Aorta (tissue), 5 donors: ENCODE measurements around the gene ST6GALNAC2. TPM values are rescaled to one million over a fixed set of nuclear protein-coding genes. Genes with fewer than 3 reads are reported as not detected.
"Not testable (repeated sequence)": the region's sequence is repeated elsewhere in the genome, so short reads cannot be mapped to it uniquely, and the experiment has no call there.

ENCODE experiments used
- ATAC-seq: fragments of 200-7000 bp; cut with Tn5 transposase; one replicate; pipeline ENCODE4 v1.9.1; 2022; ENCODE audit warnings: moderate library complexity; ENCODE audit not compliant: low FRiP score
- DNase-seq, 2 donors: peaks; one replicate each; pipeline ENCODE4 v3.0.0-alpha.2; 2020
- H3K27ac ChIP-seq, 2 donors: one replicate each; pipeline ENCODE4 v1.5.1; 2013; ENCODE audit warnings: low read length in 2 of 2, mild to moderate bottlenecking in 2 of 2, moderate library complexity in 2 of 2, control low read depth in 1 of 2, inconsistent platforms in 1 of 2, low read depth in 1 of 2
- H3K27me3 ChIP-seq, 2 donors: one replicate each; pipeline ENCODE4 v1.6.1; 2013; ENCODE audit warnings: control low read depth in 1 of 2, low read length in 1 of 2, mild to moderate bottlenecking in 1 of 2, moderate library complexity in 1 of 2; ENCODE audit not compliant: insufficient read depth in 2 of 2, control insufficient read depth in 1 of 2
- H3K36me3 ChIP-seq, 2 donors: one replicate each; pipeline ENCODE4 v1.6.1; 2013; ENCODE audit warnings: control low read depth in 1 of 2, low read length in 1 of 2, mild to moderate bottlenecking in 1 of 2; ENCODE audit not compliant: insufficient read depth in 2 of 2, control insufficient read depth in 1 of 2
- H3K4me1 ChIP-seq, 2 donors: one replicate each; pipeline ENCODE4 v1.6.1; 2013; ENCODE audit warnings: low read length in 2 of 2, control low read depth in 1 of 2, mild to moderate bottlenecking in 1 of 2, moderate library complexity in 1 of 2; ENCODE audit not compliant: insufficient read depth in 2 of 2, control insufficient read depth in 1 of 2
- H3K4me3 ChIP-seq, 2 donors: one replicate each; pipeline ENCODE4 v1.5.1; 2013; ENCODE audit warnings: low read length in 2 of 2, control low read depth in 1 of 2, mild to moderate bottlenecking in 1 of 2
- H3K9me3 ChIP-seq: one replicate; pipeline ENCODE4 v1.6.1; 2013; ENCODE audit warnings: mild to moderate bottlenecking, low read length; ENCODE audit not compliant: control insufficient read depth
- WGBS, 2 donors: extraction: QIAGEN DNeasy Blood & Tissue Kit; methylation state at CpG; one replicate each; pipeline ENCODE4 v1.1.7; 2013; 5-methylcytosine and 5-hydroxymethylcytosine counted together
- intact Hi-C, 2 donors: fragments of 100-400 bp; cut with DNase I; formaldehyde crosslinking; loops; one replicate each; pipeline versions ENCODE4 v1.14.2 to v1.15.0; 2022
- polyA plus RNA-seq, 2 donors: library from polyadenylated mRNA; stranded (reverse); fragments of 200-250 nt; gene quantifications; one replicate each; pipeline ENCODE4 v1.2.3, GENCODE V29; 2013
- total RNA-seq, 2 donors: library from RNA; stranded (reverse); fragmentation: NEBNext Ultra II Directional; extraction: Animal tissue kit (Norgen Biotek cat#: 25700); gene quantifications; one replicate each; pipeline ENCODE4 v1.2.1, GENCODE V29; 2021
- donor health status: healthy with polysubstance abuse.
- donor health status: Bipolar disorder and iron deficiency.
- donor health status: DM: no; HTN: no; CAD: no.
- donor health status: DM: no; HTN: no; CAD: no.
- donor health status: DM: yes; HTN: yes; CAD: no.

The ST6GALNAC2 gene
- total and polyA plus RNA-seq, 4 donors: 2.0 to 7.6 (median 2.5) TPM; not detected in 1

DNA sequence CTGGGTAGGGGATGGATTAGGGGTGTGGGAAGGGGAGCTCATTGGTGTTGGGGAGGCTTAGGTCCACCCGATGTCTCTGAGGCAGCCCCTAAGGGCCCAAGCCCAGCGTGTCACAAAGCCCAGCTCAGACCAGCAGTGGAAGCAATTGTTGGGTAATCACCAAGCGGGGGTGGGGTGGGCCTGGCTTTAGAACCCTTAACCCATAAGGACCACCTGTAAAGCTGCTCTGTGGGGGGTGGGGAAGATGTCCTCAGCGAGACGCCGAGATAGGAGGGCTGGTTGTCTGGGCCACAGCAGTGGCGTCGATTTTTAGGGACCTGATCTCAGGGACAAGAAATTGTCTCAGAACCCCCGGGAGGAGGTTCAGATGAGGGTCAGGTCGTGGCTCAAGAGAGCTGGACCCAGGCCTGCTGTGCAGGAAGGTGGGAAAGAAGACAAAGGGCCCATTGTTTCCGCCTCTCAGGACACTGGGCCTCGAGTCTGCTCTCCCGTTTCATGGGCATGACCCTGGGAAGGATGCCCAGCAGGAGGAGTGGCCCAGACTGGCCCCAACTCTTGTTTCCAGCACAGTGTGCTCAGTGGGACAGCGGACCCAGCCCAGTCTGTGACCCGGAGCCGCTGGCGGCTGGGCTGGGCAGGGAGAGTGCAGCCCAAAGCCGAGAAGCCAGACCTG, 15.9 kb downstream of the ST6GALNAC2 start:
- WGBS, 2 donors: 62 to 63% methylated on average over 18 of the region's 18 CpGs
- H3K27me3 ChIP-seq: no peaks in the 10 kb centered on the region
- DNase-seq: peak in 1 of 2 donors; percentile 44
- H3K4me1 ChIP-seq: no peaks in the 10 kb centered on the region
- H3K27ac ChIP-seq: no peak overlapping the region
- intact Hi-C loops: no loop called here
- H3K36me3 ChIP-seq: peaks cover 0 to 1% of the 10 kb centered on the region in 2 donors
- ATAC-seq: peak; percentile 22
- H3K4me3 ChIP-seq: no peak overlapping the region
- H3K9me3 ChIP-seq: peaks cover 1% of the 10 kb centered on the region

DNA sequence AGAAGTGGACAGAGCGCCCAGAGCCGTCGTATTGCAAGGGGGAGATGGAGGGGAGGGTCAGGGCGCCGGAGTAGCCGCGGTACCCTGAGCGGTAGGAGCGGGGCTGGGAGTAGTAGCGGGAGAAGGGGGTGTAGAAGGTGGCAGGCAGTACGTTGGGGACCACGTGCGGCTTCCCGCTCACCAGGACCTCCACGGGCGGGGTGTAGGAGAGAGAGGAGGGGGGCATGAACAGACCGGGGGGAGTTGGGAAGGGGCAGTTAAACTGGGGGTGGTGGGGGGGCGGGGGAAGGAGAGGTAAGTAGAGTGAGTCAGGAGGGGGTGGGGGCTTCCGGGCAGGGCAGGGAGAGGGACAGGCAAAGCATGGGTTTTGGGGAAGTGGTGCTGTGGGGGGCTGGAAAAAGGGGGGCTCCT, 16.8 kb downstream of the ST6GALNAC2 start:
- Histone ChIP-seq H3K9me3 (peaks cover 1% of the 10 kb centered on the region), H3K4me1 (no peaks in the 10 kb centered on the region), H3K36me3 (peaks cover 0 to 1% of the 10 kb centered on the region in 2 donors), H3K27ac (no peak overlapping the region), H3K27me3 (no peaks in the 10 kb centered on the region), H3K4me3 (no peak overlapping the region)
- DNase-seq (no peak), ATAC-seq (no peak)
- 22 to 23% methylated on average over 17 to 19 of the region's 19 CpGs for WGBS, 2 donors
- intact Hi-C loops: no loop called here

DNA sequence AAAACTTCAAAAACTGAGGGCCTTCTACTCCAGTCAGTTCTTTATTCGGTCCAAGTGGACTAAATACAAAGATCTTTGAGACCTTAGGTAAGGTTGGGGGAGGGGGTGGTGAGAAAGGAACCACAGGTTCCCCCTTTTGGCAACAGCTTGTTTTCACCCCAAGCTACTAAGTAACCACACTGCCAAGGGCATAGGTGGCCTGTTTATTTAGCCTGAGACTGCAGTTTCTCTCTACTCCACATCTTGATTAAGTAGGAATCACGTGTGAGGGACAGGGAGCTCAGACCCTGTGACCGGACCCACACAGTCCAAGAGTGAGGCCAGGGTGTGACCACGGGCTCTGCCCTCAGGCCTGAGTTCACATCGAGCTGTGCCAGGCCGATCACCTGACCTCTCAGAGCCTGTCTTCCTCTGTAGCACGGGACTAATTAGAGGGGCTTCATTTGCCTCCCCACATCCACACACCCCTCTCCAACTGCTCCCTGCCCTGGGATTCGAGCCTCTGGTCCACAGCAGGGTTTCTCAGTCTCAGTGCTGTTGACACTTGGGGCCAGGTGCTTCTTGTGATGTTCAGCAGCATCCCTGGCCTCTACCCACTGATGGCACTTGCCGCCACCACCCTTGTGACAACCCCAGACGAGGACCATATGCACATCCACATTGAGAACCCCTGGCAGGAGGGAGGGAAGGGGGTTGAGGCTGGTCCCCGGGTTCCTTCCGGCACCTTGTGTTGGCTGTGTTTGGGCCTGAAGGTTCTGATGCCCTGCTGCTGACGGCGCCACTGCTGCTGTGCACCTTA, 17.8 kb downstream of the ST6GALNAC2 start:
- Histone ChIP-seq H3K4me3 (no peak overlapping the region), H3K4me1 (no peaks in the 10 kb centered on the region), H3K36me3 (peaks cover 0 to 1% of the 10 kb centered on the region in 2 donors), H3K27me3 (no peaks in the 10 kb centered on the region), H3K27ac (no peak overlapping the region), H3K9me3 (peaks cover 1% of the 10 kb centered on the region)
- peak; percentile 23 for ATAC-seq
- 73 to 76% methylated on average over 14 of the region's 14 CpGs for WGBS, 2 donors
- DNase-seq: no peak
- intact Hi-C loops: no loop called here

DNA sequence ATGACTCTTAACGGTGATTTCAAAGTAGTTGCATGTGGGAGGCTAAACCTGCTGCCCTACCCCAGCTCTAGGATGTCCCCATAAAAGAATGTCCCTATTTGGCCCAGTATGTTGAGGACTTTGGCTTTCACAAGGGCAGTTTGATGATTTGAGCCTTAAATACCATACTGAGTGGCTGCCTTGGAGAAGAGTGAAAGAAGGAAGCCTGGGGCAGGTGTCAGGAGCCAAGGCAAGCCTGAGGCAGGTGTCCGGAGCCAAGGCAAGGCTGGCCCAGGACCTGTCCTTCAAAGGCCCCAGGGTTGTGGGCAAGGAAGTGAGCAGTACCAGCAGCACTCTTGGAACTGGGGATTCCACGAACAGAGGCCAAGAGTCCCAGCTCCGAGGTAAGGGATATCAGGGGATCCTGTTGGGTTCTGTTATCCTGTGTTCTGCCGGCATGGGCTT, 18.6 kb downstream of the ST6GALNAC2 start:
- no peak overlapping the region for H3K4me3 ChIP-seq
- no peak for ATAC-seq
- whole genome bisulfite sequencing, 2 donors: 65 to 75% methylated on average over 5 of the region's 5 CpGs
- DNase-seq: no peak
- peaks cover 0 to 1% of the 10 kb centered on the region in 2 donors for H3K36me3 ChIP-seq
- intact Hi-C loops: no loop called here
- H3K9me3 ChIP-seq: peaks cover 1% of the 10 kb centered on the region
- H3K4me1 ChIP-seq: no peaks in the 10 kb centered on the region
- no peak overlapping the region for H3K27ac ChIP-seq
- no peaks in the 10 kb centered on the region for H3K27me3 ChIP-seq

DNA sequence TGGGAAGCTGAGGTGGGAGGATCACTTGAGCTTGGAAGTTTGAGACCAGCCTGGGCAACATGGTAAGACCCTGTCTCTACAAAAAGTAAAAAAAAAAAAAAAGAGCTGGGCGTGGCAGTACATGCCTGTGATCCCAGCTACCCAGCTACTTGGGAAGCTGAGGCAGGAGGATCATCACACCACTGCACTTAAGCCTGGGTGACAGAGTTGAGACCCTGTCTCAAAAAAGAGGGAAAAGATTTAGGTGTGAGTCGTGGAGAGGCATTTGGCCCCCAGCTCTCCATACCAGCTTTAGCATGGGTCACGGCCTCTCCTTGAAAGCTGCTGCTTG, 19.1 kb downstream of the ST6GALNAC2 start:
- peaks cover 1% of the 10 kb centered on the region for H3K9me3 ChIP-seq
- DNase-seq (no peak), ATAC-seq (no peak)
- H3K4me3 ChIP-seq: no peak overlapping the region
- WGBS, 2 donors: 93 to 97% methylated on average over 3 of the region's 3 CpGs
- H3K27ac ChIP-seq: no peak overlapping the region
- H3K27me3 ChIP-seq: no peaks in the 10 kb centered on the region
- intact Hi-C loops: no loop called here
- peaks cover 0 to 1% of the 10 kb centered on the region in 2 donors for H3K36me3 ChIP-seq
- no peaks in the 10 kb centered on the region for H3K4me1 ChIP-seq

DNA sequence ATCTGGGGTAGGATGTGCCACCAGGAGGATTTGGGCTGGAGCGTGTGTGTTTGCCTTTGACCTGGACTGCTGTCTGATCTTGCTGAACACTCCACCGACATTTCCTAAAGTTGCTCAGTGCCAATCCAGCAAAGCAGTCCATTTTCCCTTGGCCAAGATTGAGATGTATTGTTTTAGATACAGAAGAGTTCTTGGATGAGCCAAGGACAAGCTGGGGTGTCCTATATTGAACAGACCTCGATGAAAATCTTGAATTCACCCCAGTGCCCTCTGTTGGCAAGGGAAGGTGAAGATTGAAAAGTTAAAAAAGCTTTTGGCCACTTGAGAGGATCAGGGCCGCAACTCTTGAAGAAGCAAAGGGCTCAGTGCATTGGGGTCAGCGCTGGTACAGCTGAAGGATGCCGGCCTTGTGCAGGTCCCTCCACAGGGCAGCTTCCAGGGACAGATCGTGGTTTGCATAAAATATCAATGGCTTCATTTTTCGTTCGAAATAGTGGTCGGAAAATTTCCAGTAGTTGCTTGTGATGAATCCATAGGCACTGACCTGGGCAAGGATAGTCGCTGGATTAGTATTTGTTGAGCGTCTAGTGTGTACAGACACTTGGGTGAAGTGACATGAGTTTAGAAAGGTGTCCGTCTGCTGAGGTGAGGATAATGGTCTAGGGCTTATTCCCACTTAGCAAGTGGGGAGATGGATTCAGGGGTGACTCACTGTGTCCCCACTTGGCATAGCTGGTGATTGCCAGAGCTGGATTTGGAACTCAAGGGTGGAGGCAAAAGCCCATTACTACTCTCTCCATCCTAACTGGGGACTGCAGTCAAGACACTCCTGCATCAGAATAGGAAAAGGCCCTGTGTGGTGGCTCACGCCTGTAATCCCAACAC, 19.7 kb downstream of the ST6GALNAC2 start:
- no peak for ATAC-seq
- 92 to 94% methylated on average over 14 of the region's 14 CpGs for WGBS, 2 donors
- H3K4me1 ChIP-seq: no peaks in the 10 kb centered on the region
- no peak overlapping the region for H3K4me3 ChIP-seq
- intact Hi-C loops: no loop called here
- peaks cover 1% of the 10 kb centered on the region for H3K9me3 ChIP-seq
- H3K27me3 ChIP-seq: no peaks in the 10 kb centered on the region
- DNase-seq: no peak
- peaks cover 0 to 3% of the 10 kb centered on the region in 2 donors for H3K36me3 ChIP-seq
- H3K27ac ChIP-seq: no peak overlapping the region

DNA sequence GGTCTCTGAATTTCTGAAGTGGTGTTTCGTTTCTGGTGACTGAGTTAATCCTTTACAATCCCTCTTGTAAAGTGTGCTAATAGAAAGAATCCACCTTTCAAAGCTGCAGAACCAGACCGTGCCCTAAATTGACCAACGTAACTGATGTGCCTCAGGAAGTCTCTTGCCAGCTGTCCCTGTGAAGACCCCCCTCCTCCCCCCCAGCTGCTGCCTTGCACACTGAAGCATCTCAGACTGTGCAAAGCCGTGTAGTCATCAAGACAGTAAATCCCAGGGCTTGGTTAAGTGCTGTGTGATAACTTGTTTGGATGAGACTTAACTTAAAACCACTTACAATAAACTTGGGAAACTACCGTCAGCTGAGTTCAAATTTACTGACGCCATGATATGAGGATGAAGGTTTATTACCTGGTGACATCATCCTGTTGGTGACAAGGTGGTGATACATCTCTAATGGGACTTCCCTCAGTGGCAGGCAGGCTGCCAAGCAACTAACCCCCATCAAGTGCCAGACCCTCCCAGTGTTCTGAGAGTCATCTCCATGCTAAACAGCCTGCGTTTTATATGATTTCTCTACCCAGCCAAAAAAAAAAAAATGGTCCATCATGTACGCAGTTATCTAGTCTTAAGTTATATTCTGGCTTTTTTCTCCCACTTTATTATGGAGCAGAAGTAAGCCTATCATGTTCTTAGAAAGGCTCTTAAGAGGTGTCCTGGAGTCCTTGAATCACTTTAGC, 20.5 kb downstream of the ST6GALNAC2 start:
- H3K4me3 ChIP-seq, H3K27ac ChIP-seq, H3K27me3 ChIP-seq, H3K36me3 ChIP-seq, intact Hi-C loops, H3K4me1 ChIP-seq, H3K9me3 ChIP-seq, ATAC-seq, DNase-seq: not testable (repeated sequence)
- 72 to 79% methylated on average over 8 of the region's 8 CpGs for WGBS, 2 donors

DNA sequence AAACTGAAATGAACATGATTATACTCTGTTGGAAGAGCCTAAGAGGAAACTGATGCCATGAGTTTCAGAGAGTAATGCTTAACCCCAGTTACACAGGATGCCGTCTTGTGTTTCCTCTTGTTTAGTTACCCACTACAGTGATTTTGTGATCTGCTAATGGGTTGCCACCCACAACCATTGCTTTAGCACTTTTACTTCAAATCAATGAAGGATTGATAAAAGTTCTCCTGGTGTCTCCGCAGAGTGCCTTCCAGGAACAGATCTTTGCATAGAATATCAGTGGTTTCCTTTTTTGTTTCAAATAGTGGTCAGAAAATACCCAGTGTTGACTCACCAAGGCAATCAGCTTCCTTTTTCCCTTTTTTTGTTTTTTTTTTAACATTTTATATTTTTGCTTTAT, 22.3 kb downstream of the ST6GALNAC2 start:
- H3K27ac ChIP-seq, intact Hi-C loops, H3K9me3 ChIP-seq, DNase-seq, H3K4me3 ChIP-seq, H3K36me3 ChIP-seq, H3K27me3 ChIP-seq, ATAC-seq, H3K4me1 ChIP-seq: not testable (repeated sequence)
- 81 to 84% methylated on average over 2 of the region's 2 CpGs for WGBS, 2 donors
